Astrocyte of the spinal cord (primary cell): ENCODE measurements around the gene PHYKPL.
"Not testable (repeated sequence)": the region's sequence is repeated elsewhere in the genome, so short reads cannot be mapped to it uniquely, and the experiment has no call there.

Experiments
- DNase-seq: peaks from one replicate; pipeline ENCODE4 v3.0.0; 2011; ENCODE audit warnings: low read depth, low spot score
- H3K4me3 ChIP-seq: 2 replicates; pipeline ENCODE4 v1.5.1; 2011; ENCODE audit warnings: low read depth, mild to moderate bottlenecking, low read length, moderate library complexity
- in situ Hi-C: cut with HindIII; loops from 2 replicates; pipeline ENCODE4 v1.10.0; 2017; ENCODE audit warnings: low sequenced_read_pairs
- TF ChIP-seq, protein P1 (sequence below): IDR thresholded peaks from 2 replicates; pipeline ENCODE4 v1.5.1; 2012; ENCODE audit warnings: low read depth, mild to moderate bottlenecking, low read length, inconsistent platforms

Gene PHYKPL

DNA sequence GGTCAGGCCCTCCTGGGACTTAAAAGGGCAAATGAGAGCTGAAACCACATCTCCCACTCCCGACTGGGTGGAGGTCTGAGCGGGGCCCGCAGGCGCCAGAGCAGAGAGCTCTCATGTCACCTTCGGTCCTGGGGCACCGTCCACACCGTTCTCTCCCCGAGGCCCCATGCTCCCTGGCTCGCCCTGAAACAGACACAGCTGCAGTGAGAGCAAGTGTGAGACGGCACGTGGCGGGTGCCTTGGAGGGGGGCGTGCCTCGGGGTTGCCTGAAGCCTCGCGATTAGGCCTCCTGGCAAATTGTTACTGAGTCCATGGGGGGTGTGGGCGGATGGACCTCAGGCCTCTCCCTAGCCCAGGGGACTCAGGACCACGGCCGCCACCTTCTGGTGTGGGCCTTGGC, 24.1 kb upstream of the PHYKPL start:
- in situ Hi-C loops, result no loop called here

DNA sequence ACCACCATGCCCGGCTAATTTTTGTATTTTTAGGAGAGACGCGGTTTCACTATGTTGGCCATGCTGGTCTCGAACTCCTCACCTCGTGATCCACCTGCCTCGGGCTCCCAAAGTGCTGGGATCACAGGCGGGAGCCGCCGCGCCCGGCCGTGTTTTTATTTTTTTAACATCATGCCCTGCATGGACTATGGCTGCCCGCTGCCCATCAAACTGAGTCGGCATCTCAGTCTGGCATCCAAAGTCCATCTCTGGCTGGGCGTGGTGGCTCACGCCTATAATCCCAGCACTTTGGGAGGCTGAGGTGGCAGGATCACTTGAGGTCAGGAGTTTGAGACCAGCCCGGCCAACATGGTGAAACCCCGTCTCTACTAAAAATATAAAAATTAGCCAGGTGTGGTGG, 21.0 kb upstream of the PHYKPL start:
- in situ Hi-C loops, DNase-seq, H3K4me3 ChIP-seq: not testable (repeated sequence)

More for the DNA sequence above, 24.1 kb upstream of the PHYKPL start:
- DNase-seq, result no peak
- H3K4me3 ChIP-seq, result no peak overlapping the region
- TF ChIP-seq, protein P1, sequence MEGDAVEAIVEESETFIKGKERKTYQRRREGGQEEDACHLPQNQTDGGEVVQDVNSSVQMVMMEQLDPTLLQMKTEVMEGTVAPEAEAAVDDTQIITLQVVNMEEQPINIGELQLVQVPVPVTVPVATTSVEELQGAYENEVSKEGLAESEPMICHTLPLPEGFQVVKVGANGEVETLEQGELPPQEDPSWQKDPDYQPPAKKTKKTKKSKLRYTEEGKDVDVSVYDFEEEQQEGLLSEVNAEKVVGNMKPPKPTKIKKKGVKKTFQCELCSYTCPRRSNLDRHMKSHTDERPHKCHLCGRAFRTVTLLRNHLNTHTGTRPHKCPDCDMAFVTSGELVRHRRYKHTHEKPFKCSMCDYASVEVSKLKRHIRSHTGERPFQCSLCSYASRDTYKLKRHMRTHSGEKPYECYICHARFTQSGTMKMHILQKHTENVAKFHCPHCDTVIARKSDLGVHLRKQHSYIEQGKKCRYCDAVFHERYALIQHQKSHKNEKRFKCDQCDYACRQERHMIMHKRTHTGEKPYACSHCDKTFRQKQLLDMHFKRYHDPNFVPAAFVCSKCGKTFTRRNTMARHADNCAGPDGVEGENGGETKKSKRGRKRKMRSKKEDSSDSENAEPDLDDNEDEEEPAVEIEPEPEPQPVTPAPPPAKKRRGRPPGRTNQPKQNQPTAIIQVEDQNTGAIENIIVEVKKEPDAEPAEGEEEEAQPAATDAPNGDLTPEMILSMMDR, result no peak

DNA sequence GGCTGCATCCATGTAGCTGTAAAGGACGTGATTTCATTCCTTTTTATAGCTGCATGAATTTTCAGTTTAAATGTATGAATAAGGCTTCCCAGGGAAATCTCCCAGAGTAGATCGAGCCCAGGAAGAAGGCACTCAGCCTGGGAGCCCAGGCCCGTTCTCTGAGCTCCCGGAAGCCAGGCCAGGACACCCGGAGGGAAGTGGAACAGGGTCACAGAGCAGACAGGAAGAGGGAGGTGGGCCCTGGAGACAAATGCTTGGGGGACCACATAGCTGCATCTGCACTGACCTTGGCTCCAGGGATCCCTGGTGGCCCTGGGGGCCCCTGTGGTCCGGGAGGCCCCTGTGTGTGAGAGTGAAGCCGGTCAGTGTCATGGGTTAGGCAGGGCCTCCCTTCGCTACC, 19.7 kb upstream of the PHYKPL start:
- TF ChIP-seq, protein P1, result no peak
- H3K4me3 ChIP-seq, result no peak overlapping the region
- in situ Hi-C loops, result no loop called here
- DNase-seq, result no peak

DNA sequence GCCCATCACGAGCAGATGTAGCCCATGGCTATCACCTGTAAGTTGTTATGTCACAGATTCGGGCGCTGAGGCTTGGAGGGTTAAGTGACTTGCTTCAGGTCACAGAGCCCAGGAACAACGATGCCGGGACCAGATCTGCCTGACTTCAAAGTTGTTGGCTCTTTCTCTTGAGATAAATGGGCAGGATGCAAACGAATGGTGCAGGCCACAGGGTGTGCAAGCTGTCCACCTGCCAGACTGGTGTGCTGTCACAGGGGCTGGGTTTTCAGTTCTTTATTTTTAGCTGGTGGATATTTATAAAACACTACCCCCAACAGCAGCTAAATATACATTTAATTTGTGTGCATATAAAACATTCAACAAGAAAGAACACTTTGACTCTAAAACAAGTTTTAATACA, 17.7 kb upstream of the PHYKPL start:
- H3K4me3 ChIP-seq, result no peak overlapping the region
- in situ Hi-C loops, result no loop called here
- TF ChIP-seq, protein P1, result no peak
- no peak for DNase-seq

DNA sequence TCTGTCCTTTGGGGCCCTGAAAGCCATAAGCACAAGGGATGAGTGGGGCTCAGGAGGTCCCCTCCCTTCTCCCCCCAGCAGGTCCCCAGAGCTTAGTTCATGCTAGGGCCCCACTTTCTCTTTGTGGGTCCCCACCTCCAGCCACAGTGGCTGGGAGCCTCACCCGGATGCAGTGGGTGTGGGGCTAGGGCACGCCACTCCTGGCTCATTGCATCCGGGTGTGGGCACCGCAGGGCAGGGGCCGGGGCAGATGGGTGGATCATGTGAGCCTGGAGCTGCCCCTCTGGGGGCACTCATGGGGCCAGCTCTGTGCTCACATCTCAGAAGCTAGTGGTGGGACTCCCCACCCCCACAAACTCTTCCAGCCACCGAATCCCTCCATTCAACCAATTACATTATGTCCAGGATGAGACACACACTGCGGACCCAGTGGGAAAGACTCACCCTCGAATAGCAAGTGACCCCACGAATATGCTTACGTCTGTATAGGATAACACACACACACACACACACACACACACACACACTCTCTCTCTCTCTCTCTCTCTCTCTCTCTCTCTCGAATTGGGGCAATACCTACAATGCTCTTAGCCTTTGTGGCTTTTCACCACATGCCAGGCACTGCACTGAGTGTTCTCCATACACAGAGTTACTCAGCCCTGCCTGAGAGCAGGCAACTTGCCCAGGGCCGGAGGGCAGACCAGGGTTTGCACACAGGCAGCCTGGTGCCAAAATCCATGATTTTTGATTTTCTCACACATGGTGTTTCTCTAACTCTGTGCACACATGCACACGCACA, 16.8 kb upstream of the PHYKPL start:
- peak; percentile 47 for DNase-seq
- TF ChIP-seq, protein P1, result no peak
- no peak overlapping the region for H3K4me3 ChIP-seq
- in situ Hi-C loops, result no loop called here

DNA sequence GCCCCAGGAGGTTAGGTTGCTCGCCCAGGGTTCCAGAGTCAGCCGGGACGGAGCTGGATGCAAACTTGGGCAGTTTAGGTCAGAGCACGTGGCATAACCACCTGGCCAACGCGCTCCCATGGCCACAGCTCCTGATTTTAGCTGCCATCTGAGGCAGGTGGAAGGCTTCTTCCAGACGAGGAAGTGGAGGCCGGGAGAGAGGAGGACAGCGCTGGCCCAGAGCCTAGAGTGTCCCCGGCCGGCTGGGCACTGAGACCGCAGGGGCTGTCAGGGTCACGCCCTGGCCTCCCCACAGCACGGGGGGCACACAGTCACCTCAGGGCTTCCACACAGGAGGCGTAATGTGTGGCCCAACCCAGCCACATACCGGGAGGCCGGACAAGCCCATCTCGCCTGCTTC, 16.1 kb upstream of the PHYKPL start:
- TF ChIP-seq, protein P1, result no peak
- in situ Hi-C loops, result no loop called here
- H3K4me3 ChIP-seq, result no peak overlapping the region
- DNase-seq, result no peak
